Raji (cell line): ENCODE results near the gene ZCCHC2.

Source experiments
- POLR2A ChIP-seq: IDR thresholded peaks from 2 replicates; pipeline ENCODE4 v1.6.1; 2011; ENCODE audit warnings: low read depth, low read length, control low read depth; ENCODE audit not compliant: insufficient read depth

The ZCCHC2 gene

DNA sequence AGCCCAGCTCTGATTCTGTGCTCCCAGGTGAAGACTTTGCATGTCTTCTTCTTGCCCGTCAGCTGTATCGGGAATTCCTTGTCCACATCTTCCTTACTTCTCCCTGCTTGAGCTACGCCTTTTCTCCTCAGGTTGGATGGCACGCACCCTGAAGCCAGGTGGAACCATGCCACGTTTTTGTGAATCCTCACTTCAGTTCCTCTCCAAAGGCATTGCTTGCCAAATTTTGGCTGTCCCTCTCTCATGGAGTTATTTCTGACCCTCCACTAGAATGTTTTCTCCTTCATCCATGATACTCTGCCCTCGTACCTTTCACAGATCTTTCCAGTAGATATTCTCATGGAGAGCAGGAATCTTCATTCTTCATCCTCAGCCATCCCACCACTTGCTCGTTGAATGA is 20.2 kb downstream of the ZCCHC2 start:
- TF ChIP-seq POLR2A: no peak

DNA sequence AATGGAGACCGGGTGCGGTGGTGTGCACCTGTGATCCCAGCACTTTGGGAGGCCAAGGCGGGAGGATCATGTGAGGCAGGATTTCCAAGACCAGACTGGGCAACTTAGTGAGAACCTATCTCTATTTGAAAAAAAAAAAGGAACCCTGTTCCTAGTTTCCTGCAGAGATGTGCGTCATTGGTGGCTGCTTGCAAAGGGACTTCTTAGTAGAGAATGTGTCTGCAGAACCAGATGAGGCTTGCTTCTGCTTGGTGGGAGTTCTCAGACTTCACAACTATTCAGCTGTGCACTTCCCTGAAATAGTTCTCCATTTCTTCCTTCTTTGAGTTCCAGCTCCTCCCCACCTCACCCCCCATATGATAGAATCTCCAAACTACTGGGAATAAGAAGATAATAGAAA is 22.3 kb downstream of the ZCCHC2 start:
- no peak for TF ChIP-seq POLR2A

GRCh38 chr18:62549755-62550154 is 26.9 kb downstream of the ZCCHC2 start:
- no peak for TF ChIP-seq POLR2A

DNA sequence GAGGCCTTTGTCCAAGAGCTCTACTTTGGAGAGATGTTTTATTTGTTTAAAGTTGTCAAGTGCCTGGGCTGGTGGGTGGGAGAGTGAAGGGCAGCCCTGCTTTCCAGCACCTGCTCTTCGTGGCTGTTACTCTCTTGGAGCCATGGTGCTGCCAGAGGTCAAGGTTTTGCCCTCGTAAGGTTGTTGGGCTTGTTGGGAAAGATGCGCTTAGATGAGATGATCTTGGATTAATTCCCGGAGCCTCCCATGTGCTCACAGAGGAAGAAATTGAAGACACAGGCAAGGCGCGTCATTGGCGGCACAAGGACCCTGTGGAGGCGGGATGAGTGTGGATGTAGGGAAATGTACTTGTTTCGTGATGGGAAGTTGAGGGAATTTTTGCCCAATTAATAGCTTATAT is 27.9 kb downstream of the ZCCHC2 start:
- TF ChIP-seq POLR2A: no peak

DNA sequence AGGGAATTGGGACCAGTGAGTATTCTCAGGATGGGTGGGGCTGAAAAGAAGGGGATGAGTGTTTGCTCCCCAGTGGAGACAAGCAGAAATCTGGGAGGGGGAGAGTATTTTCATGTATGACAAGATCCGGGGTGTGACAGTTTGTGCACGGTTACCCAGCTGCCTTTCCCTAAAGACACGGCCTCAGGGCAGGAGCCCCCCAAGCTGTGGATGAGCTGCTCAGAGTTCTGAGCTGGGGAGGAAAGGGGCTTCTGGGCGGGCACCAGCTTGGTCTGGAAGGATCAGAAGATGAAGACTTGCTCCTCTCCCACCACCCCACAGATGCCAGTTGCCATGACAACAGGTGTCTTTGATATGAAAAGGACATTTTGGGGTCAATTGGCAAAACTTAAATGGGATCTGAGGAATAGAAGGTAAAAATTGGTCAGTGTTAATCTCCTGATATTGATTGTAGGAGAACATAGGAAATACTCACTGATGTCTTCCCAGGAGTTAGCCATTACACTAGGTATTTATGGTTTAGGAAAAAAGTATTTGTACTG is 29.2 kb downstream of the ZCCHC2 start:
- TF ChIP-seq POLR2A: no peak

- no peak for TF ChIP-seq POLR2A
These were observed 31.4 kb downstream of the ZCCHC2 start for GRCh38 chr18:62554061-62554815.

DNA sequence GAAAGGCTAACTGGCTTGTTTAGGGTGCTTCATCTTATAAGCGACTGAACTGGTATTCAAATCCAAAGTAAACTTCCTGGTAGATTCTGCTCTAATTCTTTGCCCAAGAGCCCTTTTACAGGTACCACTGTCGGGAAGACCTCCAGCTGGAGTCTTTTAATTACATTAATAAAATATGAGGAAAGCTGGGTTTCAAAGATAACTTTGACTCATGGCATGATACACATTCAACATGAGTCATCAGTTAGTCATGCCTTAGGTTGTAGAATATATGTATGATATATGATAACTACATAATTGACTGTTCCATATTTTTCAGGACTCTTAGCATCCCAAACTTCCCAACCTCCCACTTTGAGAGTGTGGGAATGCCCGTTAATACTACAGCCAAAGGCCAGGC is 32.3 kb downstream of the ZCCHC2 start:
- no peak for TF ChIP-seq POLR2A

DNA sequence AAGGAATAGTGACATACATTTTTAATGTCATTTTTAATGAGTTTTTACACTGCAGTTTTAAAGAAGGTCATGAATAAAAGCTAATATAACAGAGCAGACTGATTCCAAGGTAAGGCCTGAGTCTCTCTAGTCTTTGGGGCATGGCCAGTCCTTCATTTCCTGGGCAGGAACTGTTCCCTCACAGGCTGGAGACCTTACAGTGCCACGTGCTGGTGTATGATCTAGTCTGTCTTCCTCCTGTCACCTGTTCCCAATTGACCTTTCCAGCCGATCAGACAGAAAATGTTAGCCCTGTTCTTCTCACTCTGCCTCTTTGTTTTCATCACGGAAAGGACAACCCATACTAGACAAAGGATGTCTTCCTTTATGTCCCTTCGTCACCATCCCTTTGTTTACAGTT is 33.6 kb downstream of the ZCCHC2 start:
- no peak for TF ChIP-seq POLR2A

GRCh38 chr18:62558015-62558663 is 35.3 kb downstream of the ZCCHC2 start:
- TF ChIP-seq POLR2A: no peak

- no peak for TF ChIP-seq POLR2A
These were observed 41.2 kb downstream of the ZCCHC2 start for GRCh38 chr18:62564044-62564443.

GRCh38 chr18:62566199-62566598 is 43.4 kb downstream of the ZCCHC2 start:
- TF ChIP-seq POLR2A: no peak

GRCh38 chr18:62566818-62567217 is 44.0 kb downstream of the ZCCHC2 start:
- TF ChIP-seq POLR2A: no peak

DNA sequence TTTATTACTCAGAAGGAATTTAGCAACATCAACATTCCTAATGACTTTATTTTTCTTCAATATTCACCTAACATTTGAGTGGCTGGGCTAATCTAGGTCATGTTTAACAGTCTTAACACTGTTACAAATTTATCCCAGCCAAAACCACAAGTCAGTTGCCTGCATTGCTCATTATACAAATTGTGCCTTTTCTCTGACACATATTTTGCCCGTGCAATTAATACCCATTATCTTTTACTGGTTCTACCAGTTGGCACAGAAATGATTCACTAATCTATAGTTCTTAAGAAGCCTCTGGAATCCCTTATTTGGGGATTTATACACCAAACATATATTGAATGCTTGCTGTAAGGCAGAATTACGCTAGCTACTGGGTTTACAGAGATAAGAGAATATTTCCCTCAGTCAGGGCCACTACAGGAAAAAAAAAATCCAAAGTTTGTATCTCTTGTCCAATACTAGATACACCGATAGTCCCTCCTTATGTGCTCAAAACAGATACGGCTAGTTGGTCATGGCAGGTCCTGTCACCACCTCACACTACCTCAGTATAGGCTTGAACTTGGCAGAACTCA is 46.3 kb downstream of the ZCCHC2 start:
- no peak for TF ChIP-seq POLR2A

- TF ChIP-seq POLR2A: no peak
These were observed 48.2 kb downstream of the ZCCHC2 start for GRCh38 chr18:62571037-62571436.

GRCh38 chr18:62571648-62572047 is 48.8 kb downstream of the ZCCHC2 start:
- TF ChIP-seq POLR2A: no peak

GRCh38 chr18:62572456-62572855 is 49.6 kb downstream of the ZCCHC2 start:
- no peak for TF ChIP-seq POLR2A
